ENCODE results near the gene NPDC1.

DNA sequence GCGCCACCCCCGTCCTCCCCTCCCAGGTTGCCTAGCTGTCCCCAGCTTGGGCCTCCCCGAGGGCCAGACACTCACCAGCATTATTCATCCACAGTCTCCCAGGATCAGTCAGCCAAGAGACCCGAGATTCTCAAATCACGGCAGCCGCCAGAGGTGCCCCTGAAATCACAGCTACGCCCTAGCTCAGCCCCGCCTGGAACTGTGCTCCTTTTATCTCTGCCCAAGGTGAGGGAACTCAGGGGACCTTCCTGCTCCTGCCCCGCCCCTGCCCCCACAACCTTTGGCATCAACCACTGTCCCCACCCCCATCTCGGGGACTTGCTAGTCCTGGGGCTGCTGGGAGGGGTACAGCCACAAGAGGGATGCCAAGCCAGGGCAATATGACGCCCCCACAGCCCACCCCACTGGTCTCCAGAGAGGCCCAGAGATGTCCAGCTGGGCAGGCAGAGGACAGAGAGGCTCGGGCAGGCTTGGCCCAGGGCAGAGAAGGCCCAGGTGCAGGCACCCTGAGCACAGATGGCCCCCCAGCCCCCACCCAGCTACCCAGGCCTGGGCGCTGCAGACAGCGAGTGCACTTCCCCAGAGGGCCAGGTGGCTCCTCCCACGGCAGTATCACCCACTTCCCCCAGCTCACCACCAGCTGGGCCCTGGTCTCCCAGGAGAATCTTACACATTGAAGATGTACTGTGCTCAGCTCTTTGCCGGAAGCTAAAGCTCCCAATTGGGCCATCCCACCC, 13.9 kb downstream of the NPDC1 start, which contains the start of gene FUT7:
- no peak for TF ChIP-seq CTCF (conservative IDR thresholded peaks at IDR 0.05)
- no peak for TF ChIP-seq EZH2 (IDR thresholded peaks at IDR 0.05; ENCODE audit: low read depth)
